Tibial nerve (tissue), 3 donors: ENCODE measurements around the gene GRM8.

Experiments used
- CTCF ChIP-seq, 5 experiments: fragments of 200-600 bp in 3 of 5; fragments of 450-650 bp in 2 of 5; sonication (generic) in 3 of 5; IDR thresholded peaks; one replicate each; pipeline ENCODE4 v1.5.1; 2016 to 2019; ENCODE audit warnings: antibody characterized with exemption in 5 of 5, mild to moderate bottlenecking in 3 of 5, moderate library complexity in 2 of 5
- POLR2A ChIP-seq, 2 donors: fragments of 450-650 bp; IDR thresholded peaks; one replicate each; pipeline ENCODE4 v1.6.1; 2017; ENCODE audit warnings: antibody characterized with exemption in 2 of 2, mild to moderate bottlenecking in 2 of 2, moderate library complexity in 2 of 2

DNA sequence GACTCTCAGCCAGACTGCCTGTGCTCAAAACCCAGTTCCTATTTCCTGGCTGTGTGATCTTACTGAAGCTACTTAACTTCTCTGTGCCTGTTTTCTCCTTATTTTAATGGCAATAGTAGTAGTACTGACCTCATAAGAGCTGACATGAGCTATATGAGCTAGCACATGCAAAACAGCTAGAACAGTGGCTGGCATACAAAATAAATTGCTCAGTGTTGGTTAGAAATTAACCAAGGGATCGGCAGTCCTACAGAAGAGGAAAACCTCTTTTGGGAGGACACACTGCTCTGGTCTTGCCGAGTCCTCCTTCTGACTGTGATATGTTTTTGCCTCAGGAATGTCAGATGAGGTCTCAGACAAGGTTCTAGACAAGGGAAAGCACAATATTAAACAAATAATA, 322.6 kb downstream of the GRM8 start:
- TF ChIP-seq CTCF (IDR thresholded peaks at IDR 0.05) (no peak), POLR2A (IDR thresholded peaks at IDR 0.05) (no peak)
